Activated CD4-positive, alpha-beta memory T cell treated with anti-CD3 and anti-CD28 coated beads for 36 hours (primary cell): ENCODE measurements around the gene CBX7. TPM values are rescaled to one million over a fixed set of nuclear protein-coding genes. Genes with fewer than 3 reads are reported as not detected.

Source experiments
- CTCF ChIA-PET: fragments of 350-600 bp; sonication (Branson Sonifier 250); formaldehyde crosslinking; loops from one replicate; lab custom pipeline; 2021; ENCODE audit warnings: antibody characterized with exemption, inconsistent platforms; lab: Charles Lee
- POLR2A ChIA-PET: fragments of 350-600 bp; sonication (Branson Sonifier 250); formaldehyde crosslinking; loops from one replicate; lab custom pipeline; 2021; ENCODE audit warnings: antibody characterized with exemption; lab: Charles Lee
- DNase-seq: peaks from one replicate; pipeline ENCODE4 v3.0.0-alpha.2; 2020
- H3K27ac Mint-ChIP-seq: one replicate; pipeline ENCODE4 v1.8.0; 2021; ENCODE audit warnings: mixed read lengths
- H3K27me3 Mint-ChIP-seq: one replicate; pipeline ENCODE4 v1.8.0; 2021; ENCODE audit warnings: mixed read lengths
- H3K36me3 Mint-ChIP-seq: one replicate; pipeline ENCODE4 v1.8.0; 2021; ENCODE audit warnings: mixed read lengths
- H3K4me1 Mint-ChIP-seq: one replicate; pipeline ENCODE4 v1.8.0; 2021; ENCODE audit warnings: low read depth, mixed read lengths
- H3K4me3 Mint-ChIP-seq: one replicate; pipeline ENCODE4 v1.8.0; 2021; ENCODE audit warnings: mild to moderate bottlenecking, mixed read lengths
- H3K9me3 Mint-ChIP-seq: one replicate; pipeline ENCODE4 v1.8.0; 2021; ENCODE audit warnings: mixed read lengths
- intact Hi-C: fragments of 100-400 bp; cut with micrococcal nuclease; formaldehyde crosslinking; loops from one replicate; pipeline ENCODE4 v1.15.1; 2023
- total RNA-seq, 2 experiments: library from RNA; stranded (reverse); gene quantifications; one replicate each; pipeline ENCODE4 v1.2.3, GENCODE V29; 2021

Gene CBX7
- total RNA-seq, 2 experiments from 2014 or later, result 35.7 to 37.7 TPM

GRCh38 chr22:39087098-39087497, 65.4 kb downstream of the CBX7 start:
- CTCF ChIA-PET, result no interaction called here

GRCh38 chr22:39084666-39085065, 67.8 kb downstream of the CBX7 start:
- POLR2A ChIA-PET, result no interaction called here
- intact Hi-C loops, result loop anchor here (5.0 kb wide), 1 partner anchor 33 kb away; no protein-coding TSS in a partner anchor
- Mint-ChIP-seq H3K9me3 (no peaks in the 10 kb centered on the region), H3K4me1 (peaks cover 63% of the 10 kb centered on the region), H3K4me3 (no peak overlapping the region), H3K27ac (no peak overlapping the region), H3K36me3 (peaks cover 26% of the 10 kb centered on the region), H3K27me3 (no peaks in the 10 kb centered on the region)
- CTCF ChIA-PET, result no interaction called here
- no peak for DNase-seq

More at GRCh38 chr22:39087098-39087497, 65.4 kb downstream of the CBX7 start:
- intact Hi-C loops, result no loop called here
- peak overlapping the region; percentile 63 for H3K27ac Mint-ChIP-seq
- POLR2A ChIA-PET, result no interaction called here
- H3K36me3 Mint-ChIP-seq, result peaks cover 12% of the 10 kb centered on the region
- no peak for DNase-seq
- H3K4me3 Mint-ChIP-seq, result no peak overlapping the region
- no peaks in the 10 kb centered on the region for H3K27me3 Mint-ChIP-seq
- peaks cover 66% of the 10 kb centered on the region for H3K4me1 Mint-ChIP-seq
- no peaks in the 10 kb centered on the region for H3K9me3 Mint-ChIP-seq

- CTCF ChIA-PET, result no interaction called here
- POLR2A ChIA-PET, result interaction anchor here (0.5 kb wide), 1 partner anchor 32 kb away, joined by 3 read pairs; no protein-coding TSS in a partner anchor
- H3K27me3 Mint-ChIP-seq, result no peaks in the 10 kb centered on the region
- H3K4me3 Mint-ChIP-seq, result no peak overlapping the region
- intact Hi-C loops, result loop anchor here (5.0 kb wide), 1 partner anchor 34 kb away; no protein-coding TSS in a partner anchor
- H3K4me1 Mint-ChIP-seq, result peaks cover 56% of the 10 kb centered on the region
- no peak for DNase-seq
- no peaks in the 10 kb centered on the region for H3K9me3 Mint-ChIP-seq
- H3K27ac Mint-ChIP-seq, result no peak overlapping the region
- H3K36me3 Mint-ChIP-seq, result peaks cover 29% of the 10 kb centered on the region
Measured at GRCh38 chr22:39083212-39084165, 69.0 kb downstream of the CBX7 start.

GRCh38 chr22:39081598-39081997, 70.9 kb downstream of the CBX7 start:
- Mint-ChIP-seq H3K4me3 (no peak overlapping the region), H3K4me1 (peaks cover 51% of the 10 kb centered on the region), H3K27ac (peak overlapping the region; percentile 66), H3K36me3 (peaks cover 28% of the 10 kb centered on the region), H3K9me3 (no peaks in the 10 kb centered on the region), H3K27me3 (no peaks in the 10 kb centered on the region)
- POLR2A ChIA-PET, result interaction anchor here (0.7 kb wide), 1 partner anchor 116 kb away, joined by 3 read pairs; no protein-coding TSS in a partner anchor
- CTCF ChIA-PET, result interaction anchor here (1.1 kb wide), 1 partner anchor 212 kb away, joined by 3 read pairs; no protein-coding TSS in a partner anchor
- no peak for DNase-seq
- intact Hi-C loops, result loop anchor here (5.0 kb wide), 1 partner anchor 36 kb away; no protein-coding TSS in a partner anchor

GRCh38 chr22:39081016-39081415, 71.5 kb downstream of the CBX7 start:
- ChIA-PET CTCF (interaction anchor here (1.0 to 1.1 kb wide), 3 partner anchors 211 to 312 kb away, joined by 3 to 4 read pairs (median 3); no protein-coding TSS in a partner anchor), POLR2A (no interaction called here)
- no peak for DNase-seq
- Mint-ChIP-seq H3K9me3 (no peaks in the 10 kb centered on the region), H3K4me1 (peaks cover 50% of the 10 kb centered on the region), H3K27me3 (no peaks in the 10 kb centered on the region), H3K27ac (peak overlapping the region; percentile 68), H3K36me3 (peaks cover 24% of the 10 kb centered on the region), H3K4me3 (no peak overlapping the region)
- intact Hi-C loops, result loop anchor here (5.0 kb wide), 1 partner anchor 36 kb away; no protein-coding TSS in a partner anchor

Other genes starting within 250 kb of the CBX7 start
- under 1 TPM in 1 of 2 experiments, not detected in 1; 0.17 TPM for gene APOBEC3A, start 195.1 kb downstream of the CBX7 start, total RNA-seq
- 10 to 100 TPM; 43.9 to 44.3 TPM for gene APOBEC3B, start 170.3 kb downstream of the CBX7 start, total RNA-seq
- gene APOBEC3C, start 138.4 kb downstream of the CBX7 start, total RNA-seq, result 100 to 1,000 TPM; 141 to 142 TPM
- gene APOBEC3D, start 131.6 kb downstream of the CBX7 start, total RNA-seq, result 10 to 100 TPM; 54.1 to 54.5 TPM
- gene APOBEC3F, start 111.8 kb downstream of the CBX7 start, total RNA-seq, result 10 to 100 TPM; 33.4 to 34.9 TPM
- 100 to 1,000 TPM; 106 to 108 TPM for gene APOBEC3G, start 75.4 kb downstream of the CBX7 start, total RNA-seq
- gene APOBEC3H, start 55.4 kb downstream of the CBX7 start, total RNA-seq, result 10 to 100 TPM; 23.6 to 25.3 TPM
- 10 to 100 TPM; 11.7 to 13.3 TPM for gene PDGFB, start 92.3 kb upstream of the CBX7 start, total RNA-seq
- gene RPL3, start 166.9 kb upstream of the CBX7 start, total RNA-seq, result 1,000 to 10,000 TPM; 2,986 to 3,013 TPM
- gene SYNGR1, start 197.3 kb upstream of the CBX7 start, total RNA-seq, result not detected
- gene TAB1, start 247.1 kb upstream of the CBX7 start, total RNA-seq, result 10 to 100 TPM; 17.2 to 21.1 TPM